HG03139 (cell line): ENCODE results near the gene SYNE2.
A peak's percentile ranks its signal among the peaks of the same experiment; 100 is the strongest.
"Not testable (repeated sequence)": the region's sequence is repeated elsewhere in the genome, so short reads cannot be mapped to it uniquely, and the experiment has no call there.

ENCODE experiments used
- ATAC-seq: cut with Tn5 transposase; IDR thresholded peaks from one replicate; pipeline ENCODE4 v1.9.1; 2021; ENCODE audit not compliant: unreplicated experiment

The SYNE2 gene

DNA sequence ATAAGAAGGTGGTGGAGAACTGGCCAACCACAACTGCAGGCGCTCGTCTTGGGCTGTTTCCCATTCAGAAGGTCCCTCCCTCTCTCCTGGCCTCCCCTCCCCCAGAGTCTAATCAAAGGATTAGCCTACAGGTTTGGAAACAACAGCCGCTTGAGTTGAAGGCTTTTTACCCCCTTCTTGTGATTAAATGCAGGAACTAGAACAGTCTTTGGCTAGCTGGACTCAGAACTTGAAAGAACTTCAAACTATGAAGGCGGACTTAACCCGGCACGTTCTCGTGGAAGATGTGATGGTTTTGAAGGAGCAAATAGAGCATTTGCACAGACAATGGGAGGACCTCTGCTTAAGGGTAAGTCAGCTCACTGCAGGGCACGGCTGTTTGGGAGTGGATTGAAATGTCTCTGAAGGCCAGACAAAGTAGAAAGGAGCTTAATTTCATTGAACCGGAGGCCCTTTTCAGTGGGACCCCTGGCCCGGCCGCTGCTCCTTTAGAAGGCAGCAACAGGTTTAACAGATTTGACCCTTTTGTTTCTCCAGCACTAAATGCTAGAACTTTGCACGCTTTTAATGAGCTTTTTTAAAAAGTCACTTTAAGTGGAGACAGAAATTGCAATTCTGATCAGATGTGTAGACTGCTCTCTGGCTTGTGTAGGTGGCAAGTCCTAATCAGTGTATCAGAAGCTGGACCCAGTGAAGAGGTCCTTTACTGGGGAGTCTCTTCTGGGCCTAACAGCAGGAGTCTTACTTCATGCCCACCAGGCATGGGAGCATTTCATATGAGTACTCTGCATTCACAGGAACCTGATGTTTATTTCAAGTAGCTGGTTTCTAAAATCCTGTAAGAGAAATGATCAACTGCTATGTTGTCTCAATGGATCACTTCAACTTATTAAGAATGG lies 333.7 kb downstream of the SYNE2 start:
- ATAC-seq, result no peak

DNA sequence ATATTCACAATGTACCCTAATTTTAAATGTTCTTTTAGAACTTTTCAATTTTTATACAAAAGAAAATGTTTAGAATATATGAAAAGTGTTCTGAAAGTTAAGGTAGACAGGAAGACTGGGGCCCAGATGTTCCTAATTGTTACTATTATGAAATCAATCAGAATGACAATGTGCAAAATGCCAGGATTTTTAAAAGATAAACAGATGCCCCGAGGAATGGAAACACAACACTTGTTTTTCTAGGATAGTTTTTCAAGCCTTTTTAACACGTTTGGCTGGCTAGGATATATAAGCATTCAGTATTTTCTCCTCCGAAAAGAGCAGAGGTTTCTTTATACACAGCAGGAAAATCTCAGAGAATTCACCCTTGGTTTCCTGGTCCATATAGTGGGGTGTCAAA lies 334.5 kb downstream of the SYNE2 start:
- ATAC-seq, result no peak

- no peak for ATAC-seq
These were observed 338.2 kb downstream of the SYNE2 start for GRCh38 chr14:64190974-64191502.

DNA sequence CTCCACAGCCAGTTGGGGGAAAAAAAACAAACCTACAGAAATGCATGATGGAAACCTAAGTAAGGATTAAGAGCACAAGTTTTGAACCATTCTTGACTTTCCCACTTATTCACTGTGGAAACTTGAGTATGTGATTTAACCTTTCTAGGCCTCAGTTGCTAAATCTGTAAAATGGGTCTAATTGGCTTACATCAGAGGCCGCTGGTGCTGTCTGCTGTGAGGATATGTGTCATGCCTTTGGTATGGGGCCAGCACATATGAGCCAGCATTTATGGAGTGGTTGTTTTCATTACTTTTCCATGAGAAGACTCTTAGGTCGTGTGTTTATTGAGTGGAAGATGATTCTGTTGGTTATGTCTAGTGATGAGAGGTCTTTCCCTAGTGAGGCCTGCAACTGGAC lies 339.0 kb downstream of the SYNE2 start:
- ATAC-seq, result no peak

- ATAC-seq, result no peak
These were observed 341.0 kb downstream of the SYNE2 start for GRCh38 chr14:64193821-64194220.

DNA sequence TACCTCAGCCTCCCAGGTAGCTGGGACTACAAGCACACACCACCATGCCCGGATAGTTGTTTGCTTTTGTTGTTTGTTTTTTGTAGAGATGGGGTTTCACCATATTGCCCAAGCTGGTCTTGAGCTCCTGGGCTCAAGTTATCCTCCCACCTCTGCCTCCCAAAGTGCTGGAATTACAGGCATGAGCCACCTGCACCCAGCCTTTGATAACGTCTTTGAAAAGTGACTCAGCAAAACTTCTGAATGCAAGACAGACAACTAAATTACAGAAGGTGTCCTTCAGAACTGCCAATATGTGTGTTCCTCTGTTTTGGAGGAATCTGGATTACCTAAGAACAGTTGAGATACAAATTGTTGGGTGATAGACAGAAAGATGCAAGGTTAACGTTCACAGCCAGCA lies 341.6 kb downstream of the SYNE2 start:
- ATAC-seq, result no peak

- ATAC-seq, result no peak
These were observed 342.4 kb downstream of the SYNE2 start for GRCh38 chr14:64195199-64195598.

DNA sequence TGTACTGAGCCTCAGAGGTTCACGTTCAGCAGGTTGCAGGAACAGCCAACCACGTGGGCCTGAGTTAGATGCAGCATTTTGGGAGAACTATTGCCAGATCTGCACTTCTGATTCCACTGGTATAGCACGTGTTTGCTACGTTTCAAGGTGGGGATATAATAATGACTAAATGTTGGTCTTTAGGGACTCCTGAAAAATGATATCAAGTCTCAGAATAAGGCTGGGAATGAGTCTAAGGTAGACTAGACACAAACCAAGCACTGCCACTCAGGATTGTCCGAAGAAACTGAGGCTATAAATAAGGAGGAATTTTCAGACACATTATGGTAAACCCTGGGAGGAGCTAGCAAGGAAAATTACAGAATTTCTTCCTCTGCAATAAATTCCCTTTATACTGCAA lies 343.3 kb downstream of the SYNE2 start:
- ATAC-seq, result no peak

- no peak for ATAC-seq
These were observed 344.1 kb downstream of the SYNE2 start for GRCh38 chr14:64196814-64197411.

GRCh38 chr14:64197996-64198395 lies 345.2 kb downstream of the SYNE2 start:
- no peak for ATAC-seq

- ATAC-seq, result no peak
These were observed 345.7 kb downstream of the SYNE2 start for GRCh38 chr14:64198486-64198885.

DNA sequence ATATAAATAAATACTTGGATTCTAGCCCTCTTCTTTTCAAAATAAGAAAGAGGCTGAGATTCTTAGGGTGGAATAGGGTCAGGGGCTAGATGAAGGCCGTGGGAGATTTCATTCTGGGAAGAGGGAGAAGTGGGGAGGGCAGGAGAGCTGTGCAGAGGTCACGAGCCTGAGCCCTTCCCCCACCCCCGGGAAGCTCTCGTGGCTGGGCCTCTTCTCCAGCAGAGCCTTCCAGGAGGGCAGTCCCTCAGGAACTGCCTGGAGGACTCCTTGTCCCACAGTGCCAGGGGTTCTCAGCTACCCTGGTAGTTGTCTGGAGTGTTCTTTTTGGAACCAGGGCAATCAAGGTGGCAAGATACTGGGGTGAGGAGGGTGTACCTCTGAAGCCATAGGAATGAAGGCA lies 347.4 kb downstream of the SYNE2 start:
- ATAC-seq, result no peak

DNA sequence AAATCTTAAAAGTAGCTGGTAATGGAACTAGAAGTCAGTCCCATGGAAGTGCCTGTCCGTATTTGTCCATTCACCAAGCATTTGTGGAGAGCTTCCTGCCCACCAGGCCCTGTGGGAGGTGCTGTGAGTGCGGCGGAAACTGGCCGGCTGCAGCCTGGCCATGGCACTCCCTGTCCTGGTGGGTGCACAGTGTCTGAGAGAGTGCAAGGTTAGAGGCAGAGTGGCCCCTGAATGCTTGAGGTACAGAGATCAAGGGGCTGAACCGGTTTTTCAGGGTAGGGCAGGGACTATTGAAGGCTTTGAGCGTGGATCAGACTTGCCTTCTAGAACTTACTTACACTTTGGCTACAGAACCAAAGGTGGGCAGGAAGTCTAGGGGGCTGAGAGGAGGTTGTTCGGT lies 348.5 kb downstream of the SYNE2 start:
- no peak for ATAC-seq

DNA sequence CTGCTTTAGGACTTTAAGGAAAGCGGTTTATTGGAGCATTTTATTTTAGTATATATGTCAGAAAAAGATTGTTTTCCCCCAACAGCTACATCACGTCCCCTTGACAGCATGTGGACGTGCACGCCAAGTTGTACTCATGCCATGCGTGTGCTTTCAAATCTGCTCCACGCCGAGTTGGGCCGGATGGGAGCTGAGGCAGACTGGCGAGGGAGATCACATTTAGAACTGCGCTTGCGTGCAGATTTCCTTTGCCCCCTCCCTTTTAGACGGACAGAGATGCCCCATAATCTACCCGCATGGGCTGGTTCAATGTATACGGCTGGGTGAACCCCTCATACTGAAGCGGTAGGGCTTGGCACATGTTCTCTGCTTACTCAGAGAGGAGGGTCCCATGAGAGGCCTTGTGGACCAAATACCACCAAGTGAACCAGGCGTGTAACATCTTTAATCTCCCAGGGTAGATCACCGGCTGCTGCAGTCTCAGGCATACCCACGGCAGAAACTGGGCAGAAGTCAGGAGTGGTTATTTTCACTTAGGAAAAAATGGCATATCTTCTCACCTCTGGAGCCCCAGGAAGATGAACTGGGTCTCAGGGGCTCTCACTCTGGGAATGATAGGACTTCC lies 349.2 kb downstream of the SYNE2 start:
- no peak for ATAC-seq

GRCh38 chr14:64202716-64203115 lies 349.9 kb downstream of the SYNE2 start:
- ATAC-seq, result no peak

DNA sequence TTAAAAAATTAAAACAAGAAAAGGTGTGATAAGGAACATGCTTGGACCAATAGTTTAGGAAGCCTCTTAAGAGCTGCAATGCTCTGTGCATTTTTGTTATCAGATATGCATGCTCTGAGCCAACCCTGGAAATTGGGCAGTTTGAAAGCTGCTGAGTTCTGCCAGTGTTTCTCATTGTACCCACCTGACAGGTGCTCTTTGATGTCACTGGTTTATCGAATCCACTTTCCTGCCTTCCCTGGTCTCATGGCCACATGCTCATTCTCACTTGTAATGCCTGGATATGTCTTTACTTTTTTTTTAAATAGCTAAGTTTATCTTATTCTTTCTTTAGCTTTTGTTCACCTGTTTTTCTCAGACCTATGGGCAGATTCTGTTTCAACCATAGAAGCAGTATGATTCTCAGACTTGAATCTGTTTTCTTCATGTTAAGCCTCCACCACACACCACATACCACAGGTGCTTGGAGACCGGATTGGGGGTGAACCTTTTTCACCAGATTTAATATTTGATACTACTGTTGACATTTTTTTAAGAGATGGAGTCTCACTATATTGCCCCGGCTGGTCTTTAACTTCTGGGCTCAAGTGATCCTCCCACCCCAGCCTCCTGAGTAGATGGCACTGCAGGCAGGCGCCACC lies 350.7 kb downstream of the SYNE2 start:
- no peak for ATAC-seq

- ATAC-seq, result no peak
These were observed 355.5 kb downstream of the SYNE2 start for GRCh38 chr14:64208261-64208660.

GRCh38 chr14:64208981-64209380 lies 356.2 kb downstream of the SYNE2 start:
- no peak for ATAC-seq

DNA sequence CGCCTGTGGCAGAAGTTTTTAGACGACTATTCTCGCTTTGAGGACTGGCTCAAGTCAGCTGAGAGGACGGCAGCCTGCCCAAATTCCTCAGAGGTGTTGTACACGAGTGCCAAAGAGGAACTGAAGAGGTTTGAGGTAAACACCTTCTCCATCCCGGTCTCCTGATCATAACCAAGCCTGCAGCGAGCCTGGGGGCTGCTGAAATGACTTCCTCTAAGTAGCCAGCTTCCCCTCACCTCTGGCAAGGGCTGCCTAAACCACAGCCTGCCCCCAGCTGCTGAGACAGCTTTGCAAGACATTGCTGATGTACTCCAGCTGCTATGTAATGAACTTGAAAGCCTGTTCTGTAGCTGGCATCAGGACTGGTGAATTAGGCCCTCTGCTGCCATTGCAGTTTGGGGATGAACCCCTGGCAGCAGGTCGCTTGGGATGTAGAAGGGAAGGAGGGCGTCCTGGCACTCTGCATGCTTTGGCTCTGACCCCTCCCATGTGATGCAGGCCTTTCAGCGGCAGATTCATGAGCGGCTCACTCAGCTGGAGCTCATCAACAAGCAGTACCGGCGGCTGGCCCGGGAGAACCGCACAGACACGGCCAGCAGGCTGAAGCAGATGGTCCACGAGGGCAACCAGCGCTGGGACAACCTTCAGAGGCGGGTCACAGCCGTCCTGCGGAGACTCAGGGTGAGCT lies 356.8 kb downstream of the SYNE2 start:
- ATAC-seq, result peak; percentile 87

DNA sequence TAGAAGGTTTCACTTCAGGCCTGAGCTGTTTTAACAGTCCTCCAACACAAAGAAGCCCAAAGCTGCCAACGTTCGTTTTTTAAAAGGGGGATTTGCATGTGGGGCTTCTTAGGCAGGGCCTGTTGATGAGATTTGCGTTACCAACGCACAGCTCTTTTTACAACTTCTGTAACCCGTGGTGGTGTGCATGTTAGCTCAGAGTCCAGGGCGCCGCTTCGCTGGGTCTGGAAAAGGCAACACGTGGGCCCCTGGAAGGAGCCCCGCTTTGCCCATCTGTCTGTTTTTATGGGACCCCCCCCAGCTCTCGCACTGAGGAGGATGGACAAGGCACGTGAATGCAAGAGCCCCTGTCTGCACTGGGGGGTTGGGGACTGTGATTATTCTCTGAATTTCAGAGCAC lies 357.4 kb downstream of the SYNE2 start:
- ATAC-seq, result no peak

DNA sequence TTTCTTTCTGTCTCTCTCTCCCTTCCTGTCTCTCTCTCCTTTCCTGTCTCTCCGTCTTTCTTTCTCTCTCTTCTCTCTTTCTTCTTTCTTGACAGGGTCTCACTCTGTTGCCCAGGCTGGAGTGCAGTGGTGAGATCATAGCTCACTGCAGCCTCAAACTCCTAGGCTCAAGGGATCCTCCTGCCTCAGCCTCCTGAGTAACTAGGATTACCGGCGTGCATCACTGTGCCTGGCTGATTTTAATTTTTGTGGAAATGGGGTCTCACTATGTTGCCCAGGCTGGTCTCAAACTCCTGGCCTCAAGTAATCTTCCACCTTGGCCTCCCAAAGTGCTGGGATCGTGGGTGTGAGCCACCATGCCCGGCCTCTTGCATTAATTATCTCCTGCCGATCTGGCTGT lies 358.1 kb downstream of the SYNE2 start:
- not testable (repeated sequence) for ATAC-seq
